Fibroblast of peridontal ligament (primary cell): ENCODE measurements around the gene IRF4.

Source experiments
- DNase-seq: peaks from one replicate; pipeline ENCODE4 v3.0.0-alpha.2; 2010; ENCODE audit errors: extremely low read depth

The IRF4 gene

GRCh38 chr6:353642-354614 is 37.6 kb upstream of the IRF4 start:
- no peak for DNase-seq

- no peak for DNase-seq
Measured at GRCh38 chr6:354631-355280, 36.8 kb upstream of the IRF4 start.

- no peak for DNase-seq
Measured at GRCh38 chr6:355373-356208, 36.0 kb upstream of the IRF4 start.

GRCh38 chr6:356828-357251 is 34.7 kb upstream of the IRF4 start:
- no peak for DNase-seq

GRCh38 chr6:357261-357790 is 34.2 kb upstream of the IRF4 start:
- DNase-seq = no peak

GRCh38 chr6:357791-358341 is 33.7 kb upstream of the IRF4 start:
- no peak for DNase-seq

GRCh38 chr6:358432-358831 is 33.1 kb upstream of the IRF4 start:
- no peak for DNase-seq

GRCh38 chr6:358847-359246 is 32.7 kb upstream of the IRF4 start:
- no peak for DNase-seq

GRCh38 chr6:359261-360035 is 32.1 kb upstream of the IRF4 start:
- DNase-seq = no peak

GRCh38 chr6:360349-360748 is 31.2 kb upstream of the IRF4 start:
- DNase-seq = no peak

- no peak for DNase-seq
Measured at GRCh38 chr6:360764-361373, 30.7 kb upstream of the IRF4 start.

GRCh38 chr6:361411-362132 is 30.0 kb upstream of the IRF4 start:
- no peak for DNase-seq

- no peak for DNase-seq
Measured at GRCh38 chr6:362231-362923, 29.2 kb upstream of the IRF4 start.

- no peak for DNase-seq
Measured at GRCh38 chr6:362924-363249, 28.7 kb upstream of the IRF4 start.

GRCh38 chr6:363291-363690 is 28.3 kb upstream of the IRF4 start:
- DNase-seq = no peak

- no peak for DNase-seq
Measured at GRCh38 chr6:363909-364308, 27.6 kb upstream of the IRF4 start.

GRCh38 chr6:364609-365540 is 26.7 kb upstream of the IRF4 start:
- DNase-seq = no peak

- no peak for DNase-seq
Measured at GRCh38 chr6:365835-366234, 25.7 kb upstream of the IRF4 start.
